Lower lobe of right lung (tissue), 2 donors: ENCODE results near the gene KLHL26. TPM values are rescaled to one million over a fixed set of nuclear protein-coding genes. Genes with fewer than 3 reads are reported as not detected.
"Not testable (repeated sequence)": the region's sequence is repeated elsewhere in the genome, so short reads cannot be mapped to it uniquely, and the experiment has no call there.

Source experiments
- ATAC-seq, 2 donors: fragments of 200-7000 bp; cut with Tn5 transposase; one replicate each; pipeline ENCODE4 v1.9.1; 2020 to 2022; ENCODE audit warnings: mild to moderate bottlenecking in 2 of 2, moderate library complexity in 2 of 2
- DNase-seq: peaks from one replicate; pipeline ENCODE4 v3.0.0-alpha.2; 2020
- H3K27ac ChIP-seq: fragments of 200-600 bp; one replicate; pipeline ENCODE4 v1.8.0; 2022
- H3K27me3 ChIP-seq: fragments of 200-600 bp; one replicate; pipeline ENCODE4 v1.8.0; 2022; ENCODE audit warnings: low read depth
- H3K36me3 ChIP-seq: fragments of 200-600 bp; one replicate; pipeline ENCODE4 v1.8.0; 2022; ENCODE audit warnings: mild to moderate bottlenecking
- H3K4me1 ChIP-seq: fragments of 200-600 bp; one replicate; pipeline ENCODE4 v1.8.0; 2022
- H3K4me3 ChIP-seq: fragments of 200-600 bp; one replicate; pipeline ENCODE4 v1.8.0; 2022; ENCODE audit warnings: mild to moderate bottlenecking
- H3K9me3 ChIP-seq: fragments of 200-600 bp; one replicate; pipeline ENCODE4 v1.8.0; 2022
- CTCF ChIP-seq: fragments of 200-600 bp; IDR thresholded peaks from one replicate; pipeline ENCODE4 v1.8.0; 2022; ENCODE audit warnings: antibody characterized with exemption, mild to moderate bottlenecking
- intact Hi-C: fragments of 100-400 bp; cut with DNase I; formaldehyde crosslinking; loops from one replicate; pipeline ENCODE4 v1.11.0; 2022
- total RNA-seq: library from RNA; stranded (reverse); fragmentation: NEBNext Ultra II Directional; extraction: Animal tissue kit (Norgen Biotek cat#: 25700); gene quantifications from one replicate; pipeline ENCODE4 v1.2.1, GENCODE V29; 2021
- donor health status: DM: no; HTN: yes; CAD: no; lungs with severe emphysema.

Gene KLHL26
- total RNA-seq, 1 donor from 2014 or later, result 14.5 TPM

- DNase-seq (no peak), ATAC-seq (no peak)
- Histone ChIP-seq H3K27ac (no peak overlapping the region), H3K4me1 (peaks cover 21% of the 10 kb centered on the region), H3K4me3 (no peak overlapping the region), H3K9me3 (no peaks in the 10 kb centered on the region), H3K36me3 (no peaks in the 10 kb centered on the region), H3K27me3 (no peaks in the 10 kb centered on the region)
- no peak for TF ChIP-seq CTCF
- intact Hi-C loops, result no loop called here
Measured at GRCh38 chr19:18676692-18677091, 39.9 kb downstream of the KLHL26 start.

GRCh38 chr19:18677156-18677555 is 40.3 kb downstream of the KLHL26 start:
- H3K27ac ChIP-seq, result no peak overlapping the region
- H3K36me3 ChIP-seq, result no peaks in the 10 kb centered on the region
- H3K4me3 ChIP-seq, result no peak overlapping the region
- no peak for TF ChIP-seq CTCF
- H3K9me3 ChIP-seq, result no peaks in the 10 kb centered on the region
- peaks cover 21% of the 10 kb centered on the region for H3K4me1 ChIP-seq
- no peaks in the 10 kb centered on the region for H3K27me3 ChIP-seq
- intact Hi-C loops, result no loop called here
- ATAC-seq, result no peak
- DNase-seq, result no peak

GRCh38 chr19:18680148-18680547 is 43.3 kb downstream of the KLHL26 start:
- H3K9me3 ChIP-seq, ATAC-seq, H3K27me3 ChIP-seq, H3K27ac ChIP-seq, intact Hi-C loops, H3K4me3 ChIP-seq, H3K36me3 ChIP-seq, DNase-seq: not testable (repeated sequence)
- H3K4me1 ChIP-seq, result peaks cover 39% of the 10 kb centered on the region

- intact Hi-C loops, result no loop called here
- peak overlapping the region; percentile 83 for H3K27ac ChIP-seq
- H3K9me3 ChIP-seq, result no peaks in the 10 kb centered on the region
Measured at GRCh38 chr19:18682807-18683108, 45.9 kb downstream of the KLHL26 start.

GRCh38 chr19:18683109-18683957 is 46.5 kb downstream of the KLHL26 start, which contains the start of gene CRTC1:
Gene CRTC1 (plus strand): TSS chr19:18683680. CDS start chr19:18683703, 23 bp downstream.
- Histone ChIP-seq H3K27me3 (no peaks in the 10 kb centered on the region), H3K4me1 (peaks cover 31% of the 10 kb centered on the region), H3K27ac (peak within 1 kb of the TSS; percentile 83), H3K36me3 (no peaks in the 10 kb centered on the region), H3K9me3 (no peaks in the 10 kb centered on the region), H3K4me3 (peak within 1 kb of the TSS; percentile 62)
- peak; percentile 90 for DNase-seq
- peak; percentile 93 to 95 for ATAC-seq
- TF ChIP-seq CTCF, result no peak
- intact Hi-C loops, result no loop called here

More at GRCh38 chr19:18682807-18683108, 45.9 kb downstream of the KLHL26 start:
- Histone ChIP-seq H3K36me3 (no peaks in the 10 kb centered on the region), H3K4me3 (peak overlapping the region; percentile 62), H3K27me3 (no peaks in the 10 kb centered on the region), H3K4me1 (peaks cover 37% of the 10 kb centered on the region)
- ATAC-seq (no peak), DNase-seq (no peak)
- no peak for TF ChIP-seq CTCF

GRCh38 chr19:18683958-18684641 is 47.3 kb downstream of the KLHL26 start:
- Histone ChIP-seq H3K27me3 (no peaks in the 10 kb centered on the region), H3K27ac (no peak overlapping the region), H3K36me3 (no peaks in the 10 kb centered on the region), H3K9me3 (no peaks in the 10 kb centered on the region), H3K4me1 (peaks cover 23% of the 10 kb centered on the region), H3K4me3 (peak overlapping the region; percentile 62)
- DNase-seq (no peak), ATAC-seq (no peak)
- TF ChIP-seq CTCF, result no peak
- intact Hi-C loops, result no loop called here
